Adrenal gland (tissue), 12 donors: ENCODE measurements around the gene PPAN. TPM values are rescaled to one million over a fixed set of nuclear protein-coding genes. Genes with fewer than 3 reads are reported as not detected.

Source experiments
- DNase-seq, 7 donors: peaks; one replicate each; pipeline ENCODE4 v3.0.0-alpha.2; 2019 to 2020
- H3K27ac ChIP-seq, 5 donors: fragments of 200-600 bp; sonication (generic) in 4 of 5; 1 replicate in 3 of 5; 2 replicates in 2 of 5; pipeline versions ENCODE4 v1.5.1 to v1.8.0; 2016 to 2020; ENCODE audit warnings: mild to moderate bottlenecking in 1 of 5
- H3K27me3 ChIP-seq: fragments of 200-600 bp; 2 replicates; pipeline ENCODE4 v1.8.0; 2021
- H3K36me3 ChIP-seq, 2 donors: fragments of 200-600 bp; replicated peaks in 1 of 2; 1 replicate in 1 of 2; 2 replicates in 1 of 2; pipeline versions ENCODE4 v1.5.1 to v1.8.0; 2018 to 2022
- H3K4me1 ChIP-seq, 2 donors: fragments of 200-600 bp; replicated peaks in 1 of 2; 1 replicate in 1 of 2; 2 replicates in 1 of 2; pipeline versions ENCODE4 v1.5.1 to v1.8.0; 2018 to 2021
- H3K4me3 ChIP-seq, 4 donors: fragments of 200-600 bp; sonication (generic) in 3 of 4; one replicate each; pipeline ENCODE4 v1.5.1; 2016 to 2018
- H3K9me3 ChIP-seq, 3 donors: fragments of 200-600 bp; sonication (generic) in 1 of 3; replicated peaks in 1 of 3; 1 replicate in 2 of 3; 2 replicates in 1 of 3; pipeline versions ENCODE4 v1.5.1 to v1.8.0; 2016 to 2021
- CTCF ChIP-seq, 6 experiments: fragments of 450-650 bp in 4 of 6; fragments of 200-600 bp in 2 of 6; sonication (generic) in 1 of 6; IDR thresholded peaks; 1 replicate in 5 of 6; 2 replicates in 1 of 6; pipeline versions ENCODE4 v1.5.1 to v1.8.0; 2016 to 2021; ENCODE audit warnings: antibody characterized with exemption in 6 of 6, mild to moderate bottlenecking in 2 of 6, moderate library complexity in 1 of 6
- POLR2A ChIP-seq, 2 donors: fragments of 450-650 bp; IDR thresholded peaks; one replicate each; pipeline ENCODE4 v1.6.1; 2017; ENCODE audit warnings: antibody characterized with exemption in 2 of 2, mild to moderate bottlenecking in 2 of 2, moderate library complexity in 1 of 2
- WGBS, 4 donors: extraction: QIAGEN DNeasy Blood & Tissue Kit in 2 of 4; methylation state at CpG; one replicate each; pipeline versions ENCODE4 v1.1.5 to v1.1.7; 2013 to 2017; 5-methylcytosine and 5-hydroxymethylcytosine counted together
- intact Hi-C, 2 donors: fragments of 100-400 bp; cut with DNase I; formaldehyde crosslinking; loops; one replicate each; pipeline versions ENCODE4 v1.14.1 to v1.15.0; 2022 to 2023
- polyA plus RNA-seq, 3 donors: library from polyadenylated mRNA; stranded (reverse); fragments of 200-250 nt in 2 of 3; fragments of 350-450 nt in 1 of 3; fragmentation: Illumina TruSeq in 1 of 3; extraction: RNeasy Lipid Tissue Mini Kit (QIAGEN cat#74804) in 1 of 3; gene quantifications; one replicate each; pipeline ENCODE4 v1.2.3, GENCODE V29; 2013 to 2014
- total RNA-seq, 9 donors: library from RNA; depleted of rRNA in 4 of 9; stranded (reverse); fragments of >200 nt in 4 of 9; fragments of 120-200 nt in 1 of 9; fragmentation: NEBNext Ultra II Directional in 1 of 9; extraction: Animal tissue kit (Norgen Biotek cat#: 25700) in 1 of 9; gene quantifications; one replicate each; pipeline versions ENCODE4 v1.1.0 to v1.2.4, GENCODE V29; 2013 to 2023
- donor health status: healthy with polysubstance abuse.
- donor health status: Bipolar disorder and iron deficiency.
- donor health status: DM: yes; HTN: yes; CAD: no.
- donor health status: DM: no; HTN: no; CAD: no.
- donor health status: DM: no; HTN: no; CAD: no.
- donor health status: DM: yes; HTN: yes; CAD: no.

The PPAN gene
- total and polyA plus RNA-seq, 12 donors: 18.2 to 98.7 (median 28.8) TPM

GRCh38 chr19:10069046-10069445 is 37.1 kb upstream of the PPAN start:
- intact Hi-C loops: no loop called here
- WGBS, 4 donors: 55 to 63% (median 58%) methylated on average over 6 of the region's 6 CpGs
- H3K4me3 ChIP-seq: no peak overlapping the region
- no peaks in the 10 kb centered on the region for H3K27me3 ChIP-seq
- no peak overlapping the region for H3K27ac ChIP-seq
- DNase-seq: peak; percentile 35 to 74 (median 66)
- no peaks in the 10 kb centered on the region for H3K4me1 ChIP-seq
- no peaks in the 10 kb centered on the region for H3K36me3 ChIP-seq
- no peak for TF ChIP-seq CTCF (IDR thresholded peaks at IDR 0.05)
- TF ChIP-seq POLR2A (IDR thresholded peaks at IDR 0.05): no peak
- peaks cover 0 to 3% (median 0%) of the 10 kb centered on the region in 3 donors for H3K9me3 ChIP-seq

GRCh38 chr19:10070730-10071446 is 35.3 kb upstream of the PPAN start:
- intact Hi-C loops: no loop called here
- peaks cover 0 to 4% (median 0%) of the 10 kb centered on the region in 3 donors for H3K9me3 ChIP-seq
- TF ChIP-seq CTCF (IDR thresholded peaks at IDR 0.05) (no peak), POLR2A (IDR thresholded peaks at IDR 0.05) (no peak)
- DNase-seq: no peak
- H3K4me3 ChIP-seq: no peak overlapping the region
- H3K36me3 ChIP-seq: no peaks in the 10 kb centered on the region
- H3K4me1 ChIP-seq: no peaks in the 10 kb centered on the region
- WGBS, 4 donors: 70 to 78% (median 75%) methylated on average over 14 to 22 of the region's 22 CpGs
- no peak overlapping the region for H3K27ac ChIP-seq
- H3K27me3 ChIP-seq: no peaks in the 10 kb centered on the region

GRCh38 chr19:10074153-10074552 is 32.0 kb upstream of the PPAN start:
- peaks cover 0 to 4% (median 0%) of the 10 kb centered on the region in 3 donors for H3K9me3 ChIP-seq
- H3K27ac ChIP-seq: no peak overlapping the region
- no peaks in the 10 kb centered on the region for H3K27me3 ChIP-seq
- peak in 2 of 6 experiments; percentile 8 to 34 for TF ChIP-seq CTCF (IDR thresholded peaks at IDR 0.05)
- TF ChIP-seq POLR2A (IDR thresholded peaks at IDR 0.05): no peak
- no peak for DNase-seq
- WGBS, 4 donors: 10 to 66% (median 53%) methylated on average over 1 to 2 of the region's 2 CpGs
- H3K36me3 ChIP-seq: no peaks in the 10 kb centered on the region
- H3K4me3 ChIP-seq: no peak overlapping the region
- H3K4me1 ChIP-seq: no peaks in the 10 kb centered on the region
- intact Hi-C loops: no loop called here

- 76 to 82% (median 80%) methylated on average over 6 of the region's 6 CpGs for WGBS, 4 donors
- H3K27me3 ChIP-seq: no peaks in the 10 kb centered on the region
- TF ChIP-seq POLR2A (IDR thresholded peaks at IDR 0.05) (no peak), CTCF (IDR thresholded peaks at IDR 0.05) (no peak)
Observed at GRCh38 chr19:10076535-10076934, 29.6 kb upstream of the PPAN start.

More at GRCh38 chr19:10076535-10076934, 29.6 kb upstream of the PPAN start:
- H3K4me3 ChIP-seq: no peak overlapping the region
- DNase-seq: no peak
- no peaks in the 10 kb centered on the region for H3K36me3 ChIP-seq
- intact Hi-C loops: no loop called here
- H3K27ac ChIP-seq: no peak overlapping the region
- peaks cover 0 to 4% (median 0%) of the 10 kb centered on the region in 3 donors for H3K9me3 ChIP-seq
- H3K4me1 ChIP-seq: no peaks in the 10 kb centered on the region
